Caki2 (cell line): ENCODE data around the gene ACTN2. TPM values are rescaled to one million over a fixed set of nuclear protein-coding genes. Genes with fewer than 3 reads are reported as not detected.

ENCODE experiments used
- DNase-seq: peaks from one replicate; pipeline ENCODE4 v3.0.0-alpha.2; 2015; ENCODE audit warnings: low read depth
- in situ Hi-C: cut with HindIII; loops from 2 replicates; pipeline ENCODE4 v1.10.0; 2016; ENCODE audit warnings: low sequenced_read_pairs, low pct_unique_long_range_greater_than_20kb, mixed read lengths
- total RNA-seq: library from RNA; depleted of rRNA; stranded (reverse); fragments of >200 nt; shearing (Covaris generic); gene quantifications from 2 replicates; pipeline ENCODE4 v1.2.3, GENCODE V29; 2014; ENCODE audit warnings: low replicate concordance

The ACTN2 gene
- total RNA-seq, 1 experiment from 2014 or later: 0.71 TPM

DNA sequence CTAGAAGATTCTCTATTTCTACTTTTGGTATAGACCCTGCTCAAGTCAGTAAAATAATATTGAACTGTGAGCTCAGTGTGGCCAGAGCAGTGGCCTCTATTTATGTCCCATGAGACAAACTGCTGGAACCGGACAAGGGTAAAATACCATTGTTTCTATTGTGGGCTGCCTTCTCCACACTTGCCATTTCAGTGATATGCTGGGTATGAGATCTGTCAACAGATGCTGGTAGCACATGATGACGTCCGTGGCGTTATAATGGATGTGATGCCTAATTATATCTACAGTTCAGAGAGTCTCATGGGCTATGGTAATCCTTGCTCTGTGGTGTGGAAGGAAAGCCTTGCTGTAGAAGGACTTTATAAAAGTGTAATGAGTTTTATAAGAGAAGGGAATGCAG is 2.4 kb downstream of the ACTN2 start:
- in situ Hi-C loops: no loop called here
- DNase-seq: no peak

GRCh38 chr1:236689713-236690569 is 3.6 kb downstream of the ACTN2 start:
- in situ Hi-C loops: no loop called here
- no peak for DNase-seq

- DNase-seq: no peak
- in situ Hi-C loops: no loop called here
Observed at GRCh38 chr1:236691348-236691747, 5.0 kb downstream of the ACTN2 start.

DNA sequence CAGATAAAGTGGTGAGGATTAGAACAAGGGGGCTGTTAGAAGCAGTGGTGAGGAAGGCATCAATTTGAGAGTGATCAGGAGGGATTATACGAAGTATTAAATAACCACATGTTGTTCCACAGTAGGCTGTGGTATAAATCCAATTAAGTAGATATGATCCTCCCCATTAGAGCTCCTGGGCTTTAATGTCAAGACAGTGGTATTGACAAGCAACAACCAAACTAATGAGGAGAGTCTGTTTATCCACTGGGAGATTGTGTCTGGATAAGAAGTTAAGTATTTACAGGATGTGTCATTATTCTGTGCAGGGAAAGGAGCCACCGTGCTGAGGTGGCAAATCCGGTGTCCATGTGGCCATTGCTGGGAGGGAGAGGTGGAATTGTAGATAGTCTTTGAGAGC is 5.8 kb downstream of the ACTN2 start:
- DNase-seq: peak; percentile 16
- in situ Hi-C loops: no loop called here

- DNase-seq: no peak
- in situ Hi-C loops: no loop called here
Observed at GRCh38 chr1:236692742-236693141, 6.4 kb downstream of the ACTN2 start.

GRCh38 chr1:236699366-236699765 is 13.1 kb downstream of the ACTN2 start:
- in situ Hi-C loops: no loop called here
- DNase-seq: no peak

GRCh38 chr1:236700903-236701302 is 14.6 kb downstream of the ACTN2 start:
- in situ Hi-C loops: no loop called here
- no peak for DNase-seq

DNA sequence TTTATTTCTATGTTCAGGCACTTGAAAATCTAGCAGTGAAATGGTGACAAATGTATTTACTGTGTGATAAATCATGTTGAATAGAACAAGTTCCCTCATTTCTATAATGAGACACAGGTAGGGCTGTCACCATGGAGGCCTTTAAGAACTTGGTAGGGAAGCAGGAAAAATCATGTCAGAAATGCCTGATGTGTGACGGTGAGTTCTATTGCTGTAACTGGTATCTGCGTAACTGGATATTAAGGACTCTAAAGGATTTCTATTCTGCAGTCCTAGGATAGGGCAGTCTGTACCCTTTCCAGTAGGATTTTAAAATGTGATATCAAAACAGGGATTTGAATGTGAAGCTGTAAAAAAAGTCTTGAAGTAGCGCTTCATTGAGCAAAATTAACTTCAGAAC is 15.5 kb downstream of the ACTN2 start:
- no peak for DNase-seq

GRCh38 chr1:236702791-236703394 is 16.6 kb downstream of the ACTN2 start:
- in situ Hi-C loops: no loop called here

More for the DNA sequence above, 15.5 kb downstream of the ACTN2 start:
- in situ Hi-C loops: no loop called here

DNA sequence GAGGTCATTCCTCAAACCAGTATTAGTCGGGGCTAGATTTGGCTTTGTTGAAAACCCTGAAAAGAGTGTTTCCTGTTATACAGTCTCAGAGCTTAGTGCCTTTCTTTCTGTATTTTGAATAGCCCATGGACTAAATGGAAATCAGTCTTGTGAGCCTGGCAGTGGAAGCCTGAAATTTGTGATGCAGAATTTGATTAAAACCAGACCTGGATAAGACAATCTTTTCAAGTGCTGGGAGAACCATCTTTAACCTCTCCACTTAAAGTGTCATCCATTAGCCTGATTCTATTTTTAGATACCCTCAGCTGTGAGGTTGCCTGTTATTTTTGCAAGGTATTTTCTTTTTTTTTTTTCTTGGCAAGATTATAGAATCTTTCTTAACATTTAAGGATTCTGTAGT is 19.5 kb downstream of the ACTN2 start:
- DNase-seq: no peak
- in situ Hi-C loops: no loop called here

More at GRCh38 chr1:236702791-236703394, 16.6 kb downstream of the ACTN2 start:
- no peak for DNase-seq

DNA sequence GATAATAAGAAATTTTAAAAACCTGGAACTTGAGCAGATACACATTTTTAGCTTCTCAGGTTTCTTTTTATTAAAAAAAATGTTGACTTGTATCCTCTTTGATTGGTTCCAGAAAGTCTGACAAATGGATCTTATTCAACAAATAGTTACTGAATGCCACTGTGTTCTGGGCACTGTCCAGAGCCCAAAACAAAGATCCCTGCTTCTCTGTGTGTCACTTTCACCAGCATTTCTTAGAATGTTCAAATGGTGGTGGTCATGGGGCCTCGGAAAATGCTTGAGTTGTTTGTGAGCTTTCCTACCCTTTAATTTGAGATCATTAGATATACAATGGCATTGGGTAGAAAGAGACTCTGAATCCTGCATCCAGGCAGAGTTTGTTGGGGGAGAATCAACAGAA is 19.9 kb downstream of the ACTN2 start:
- DNase-seq: no peak
- in situ Hi-C loops: no loop called here

DNA sequence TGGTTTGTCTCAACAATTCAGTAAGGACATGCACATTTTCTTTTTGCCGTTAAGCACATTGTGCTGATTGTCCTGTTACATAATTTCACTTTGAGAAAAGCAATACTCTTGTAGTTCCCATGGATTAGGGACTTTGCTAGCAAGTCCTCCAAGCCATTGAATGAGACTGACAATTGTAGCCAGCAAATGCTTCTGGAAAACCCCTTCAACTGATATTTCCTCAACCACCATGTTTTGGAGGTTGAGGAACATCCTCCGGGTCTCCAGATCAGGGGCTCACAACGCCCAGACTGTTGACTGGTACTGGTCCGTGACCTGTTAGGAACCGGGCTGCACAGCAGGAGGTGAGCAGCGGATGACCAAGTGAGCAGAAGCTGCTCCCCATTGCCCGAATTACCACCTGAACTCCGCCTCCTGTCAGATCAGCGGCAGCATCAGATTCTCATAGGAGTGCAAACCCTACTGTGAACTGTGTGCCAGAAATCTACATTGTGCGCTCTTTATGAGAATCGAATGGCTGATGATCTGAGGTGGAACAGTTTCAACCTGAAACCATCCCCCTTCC is 24.1 kb downstream of the ACTN2 start:
- in situ Hi-C loops: no loop called here
- no peak for DNase-seq

DNA sequence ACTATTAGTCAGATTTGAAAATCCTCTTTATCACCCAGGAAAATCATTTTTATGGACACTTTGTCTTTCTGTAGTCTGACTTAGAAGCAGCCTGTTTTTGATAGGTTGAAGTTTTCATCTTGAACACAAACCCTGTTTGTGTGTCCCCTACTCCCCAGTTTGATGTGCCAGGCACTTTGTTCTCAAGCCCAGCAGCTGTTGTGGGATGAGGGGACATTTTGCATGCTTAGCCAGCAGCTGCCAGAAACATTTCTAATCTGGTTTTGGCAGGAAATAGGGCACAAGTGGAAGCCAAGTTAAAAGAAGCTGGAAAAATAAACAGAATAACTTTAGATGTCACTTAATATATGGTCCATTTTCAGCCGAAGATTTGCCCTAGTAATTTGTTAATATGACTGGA is 29.9 kb downstream of the ACTN2 start:
- no peak for DNase-seq
- in situ Hi-C loops: no loop called here

DNA sequence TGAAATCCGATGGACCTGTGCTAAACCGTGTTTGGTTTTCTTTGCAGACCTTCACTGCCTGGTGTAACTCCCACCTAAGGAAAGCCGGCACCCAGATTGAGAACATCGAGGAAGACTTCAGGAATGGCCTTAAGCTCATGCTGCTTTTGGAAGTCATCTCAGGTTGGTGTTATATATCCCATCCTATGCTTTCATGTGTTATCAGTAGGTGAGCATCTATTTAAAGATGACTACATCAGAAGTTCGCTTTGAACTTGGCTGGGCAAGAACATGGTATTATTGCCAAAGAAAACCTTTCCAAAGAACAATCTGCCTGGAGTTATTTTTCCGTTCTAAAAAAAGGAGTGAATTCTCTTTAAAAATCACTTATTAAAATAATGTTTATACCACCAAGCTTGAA is 31.5 kb downstream of the ACTN2 start:
- in situ Hi-C loops: no loop called here

GRCh38 chr1:236718328-236718727 is 32.0 kb downstream of the ACTN2 start:
- in situ Hi-C loops: no loop called here
- no peak for DNase-seq

More for the DNA sequence above, 31.5 kb downstream of the ACTN2 start:
- no peak for DNase-seq

DNA sequence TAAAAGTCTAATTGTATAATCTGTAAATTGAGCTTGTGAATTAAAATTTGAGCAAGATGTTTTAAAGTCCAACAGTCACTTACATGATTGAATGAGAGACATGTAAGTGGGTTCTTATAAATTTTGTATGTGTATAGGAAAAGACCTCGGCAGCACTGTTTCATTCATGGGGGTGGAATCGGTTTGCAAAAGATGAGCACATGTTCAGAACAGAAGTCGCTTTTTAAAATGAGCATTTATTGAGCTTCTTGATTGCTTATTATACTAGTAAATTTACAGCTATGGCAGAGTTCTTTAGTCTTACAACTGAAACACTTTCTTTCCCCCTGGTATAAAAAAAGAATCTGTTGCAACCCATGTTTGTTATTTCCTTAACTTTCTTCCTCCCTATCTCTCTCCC is 33.9 kb downstream of the ACTN2 start:
- in situ Hi-C loops: no loop called here
- no peak for DNase-seq

DNA sequence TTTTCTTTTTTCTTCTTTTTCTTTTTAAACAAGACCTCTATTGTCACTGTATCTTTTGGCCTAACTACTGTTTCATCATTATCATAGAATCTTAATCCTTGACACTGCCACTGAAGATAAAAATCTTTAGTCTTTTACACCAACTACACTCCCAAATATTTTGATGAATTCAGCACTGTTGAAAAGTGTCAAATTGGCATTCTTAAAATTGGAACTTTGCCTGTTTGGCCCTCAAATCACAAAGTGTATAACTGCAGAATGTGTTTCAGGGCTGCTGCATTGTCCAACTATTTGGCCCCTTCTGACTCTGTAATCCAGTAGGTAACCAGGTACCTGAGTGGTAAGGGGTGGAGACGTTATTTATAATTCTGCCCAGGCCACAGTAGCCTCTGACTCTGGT is 34.3 kb downstream of the ACTN2 start:
- in situ Hi-C loops: no loop called here
- no peak for DNase-seq

DNA sequence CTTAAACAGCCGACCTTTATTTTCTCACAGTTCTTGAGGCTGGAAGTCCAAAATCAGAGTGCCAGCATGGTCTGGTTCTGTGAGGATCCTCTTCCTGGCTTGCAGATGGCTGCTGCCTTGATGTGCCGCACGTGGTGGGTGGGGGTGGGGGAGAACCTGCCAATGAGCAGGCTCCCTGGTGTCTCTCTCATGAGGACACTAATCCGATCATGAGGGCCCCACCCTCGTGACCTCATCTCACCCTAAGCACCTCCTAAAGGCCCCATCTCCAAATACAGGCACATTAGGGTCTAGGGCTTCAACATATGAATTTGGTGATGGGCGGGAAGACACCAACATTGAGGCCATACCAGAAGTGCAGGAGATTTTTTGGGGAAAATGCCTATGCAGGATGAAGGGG is 37.8 kb downstream of the ACTN2 start:
- in situ Hi-C loops: no loop called here
- DNase-seq: no peak

DNA sequence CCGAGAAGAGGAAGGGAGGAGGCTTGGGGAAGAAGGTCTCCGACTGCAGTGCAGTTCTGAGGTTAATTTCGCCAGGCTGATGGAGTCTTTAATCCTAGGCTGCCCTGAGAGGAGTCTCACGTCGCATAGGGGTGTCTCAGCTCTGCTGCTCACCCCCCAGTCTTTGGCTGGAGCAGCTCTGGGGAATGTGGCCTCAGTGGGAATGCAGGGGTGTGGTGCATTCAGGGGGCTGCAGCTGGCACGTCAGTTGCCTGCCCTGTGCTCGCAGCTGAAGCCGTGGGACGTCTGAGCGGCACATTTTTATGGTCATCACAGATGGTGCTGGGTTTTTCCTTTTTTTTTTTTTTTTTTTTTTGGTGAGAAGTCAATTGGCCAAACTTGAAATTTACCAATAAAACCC is 38.2 kb downstream of the ACTN2 start:
- DNase-seq: no peak
- in situ Hi-C loops: no loop called here
